GM13977 (cell line): ENCODE measurements around the gene IQSEC2.

Experiments
- DNase-seq: peaks from one replicate; pipeline ENCODE4 v3.0.0; 2012; ENCODE audit warnings: low spot score
- in situ Hi-C: fragments of 300-500 bp; cut with MboI; formaldehyde crosslinking; loops from one replicate; pipeline ENCODE4 v1.12.0; 2022; ENCODE audit warnings: low sequenced_read_pairs, low pct_unique_long_range_greater_than_20kb, mixed read lengths, inconsistent platforms; ENCODE audit not compliant: unreplicated experiment
- TF ChIP-seq, protein P1 (sequence below): IDR thresholded peaks from 2 replicates; pipeline ENCODE4 v1.5.1; 2012; ENCODE audit warnings: mild to moderate bottlenecking, control low read depth; ENCODE audit not compliant: insufficient read depth; ENCODE audit errors: extremely low read depth, missing control alignments

IQSEC2 gene

DNA sequence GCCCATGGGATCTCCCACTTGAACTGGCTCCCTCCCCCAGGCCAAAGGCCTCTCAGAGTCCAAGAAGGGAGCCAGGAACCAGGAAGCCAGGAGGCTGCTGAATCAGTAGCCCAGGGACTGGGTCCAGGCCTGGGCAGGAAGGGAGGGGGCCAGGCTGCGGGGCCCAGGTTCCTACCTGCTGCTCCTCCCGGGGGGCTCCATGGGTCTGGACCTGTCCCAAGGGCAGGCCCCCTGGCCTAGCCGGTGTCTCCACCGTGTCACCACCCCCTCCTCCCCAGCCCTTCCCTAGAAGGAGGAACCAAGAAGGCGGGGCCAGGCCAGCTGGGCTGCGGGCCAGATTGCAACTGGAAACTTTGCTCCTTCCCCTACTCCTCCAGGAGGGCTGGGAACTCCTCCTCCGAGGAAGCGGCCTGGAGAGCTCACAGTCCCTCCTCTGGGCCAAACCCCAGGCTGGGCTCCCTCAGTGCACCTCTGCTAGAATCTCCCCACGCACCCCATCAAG, at the start of gene IQSEC2:
IQSEC2 (minus strand) TSS at position 264 of the 502 bp plus-strand sequence.
- TF ChIP-seq, protein P1, sequence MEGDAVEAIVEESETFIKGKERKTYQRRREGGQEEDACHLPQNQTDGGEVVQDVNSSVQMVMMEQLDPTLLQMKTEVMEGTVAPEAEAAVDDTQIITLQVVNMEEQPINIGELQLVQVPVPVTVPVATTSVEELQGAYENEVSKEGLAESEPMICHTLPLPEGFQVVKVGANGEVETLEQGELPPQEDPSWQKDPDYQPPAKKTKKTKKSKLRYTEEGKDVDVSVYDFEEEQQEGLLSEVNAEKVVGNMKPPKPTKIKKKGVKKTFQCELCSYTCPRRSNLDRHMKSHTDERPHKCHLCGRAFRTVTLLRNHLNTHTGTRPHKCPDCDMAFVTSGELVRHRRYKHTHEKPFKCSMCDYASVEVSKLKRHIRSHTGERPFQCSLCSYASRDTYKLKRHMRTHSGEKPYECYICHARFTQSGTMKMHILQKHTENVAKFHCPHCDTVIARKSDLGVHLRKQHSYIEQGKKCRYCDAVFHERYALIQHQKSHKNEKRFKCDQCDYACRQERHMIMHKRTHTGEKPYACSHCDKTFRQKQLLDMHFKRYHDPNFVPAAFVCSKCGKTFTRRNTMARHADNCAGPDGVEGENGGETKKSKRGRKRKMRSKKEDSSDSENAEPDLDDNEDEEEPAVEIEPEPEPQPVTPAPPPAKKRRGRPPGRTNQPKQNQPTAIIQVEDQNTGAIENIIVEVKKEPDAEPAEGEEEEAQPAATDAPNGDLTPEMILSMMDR, result no peak
- in situ Hi-C loops, result no loop called here
- DNase-seq, result no peak

DNA sequence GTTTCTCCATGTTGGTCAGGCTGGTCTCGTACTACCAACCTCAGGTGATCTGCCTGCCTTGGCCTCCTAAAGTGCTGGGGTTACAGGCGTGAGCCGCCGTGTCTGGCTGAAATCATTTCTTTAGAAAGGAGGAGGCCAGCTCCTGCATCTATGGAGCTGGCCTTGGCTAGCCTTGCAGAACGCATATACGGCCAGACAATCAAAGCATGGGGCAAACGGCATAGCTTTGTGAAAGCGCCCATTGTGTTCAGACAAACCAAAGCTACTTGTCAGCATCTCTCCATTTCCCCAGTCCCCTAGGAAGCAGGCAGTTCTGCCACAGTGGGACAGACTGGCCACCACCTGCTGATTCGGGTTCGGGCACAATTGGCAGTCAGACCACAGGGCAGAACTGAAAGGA, 48.9 kb upstream of the IQSEC2 start:
- in situ Hi-C loops, result no loop called here
- DNase-seq, result no peak
- TF ChIP-seq, protein P1, result no peak

DNA sequence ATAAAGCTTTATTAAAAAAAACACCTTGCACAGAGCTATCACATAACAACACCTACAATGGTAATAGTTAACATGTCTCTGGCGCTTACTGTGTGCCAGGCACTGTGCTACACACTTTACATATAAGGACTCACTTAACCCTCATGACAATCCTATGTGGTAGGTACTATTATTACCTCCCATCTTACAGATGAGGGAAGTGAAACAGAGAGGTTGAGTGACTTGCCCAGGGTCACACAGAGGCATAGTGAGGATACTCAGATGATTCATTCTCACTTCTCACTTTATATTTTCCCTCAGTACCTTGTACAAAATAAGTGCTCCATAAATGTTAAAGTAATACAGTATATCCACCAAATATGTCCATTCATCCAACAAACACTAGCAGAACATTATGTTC, 43.4 kb upstream of the IQSEC2 start:
- in situ Hi-C loops, result no loop called here
- no peak for DNase-seq
- TF ChIP-seq, protein P1, result no peak

DNA sequence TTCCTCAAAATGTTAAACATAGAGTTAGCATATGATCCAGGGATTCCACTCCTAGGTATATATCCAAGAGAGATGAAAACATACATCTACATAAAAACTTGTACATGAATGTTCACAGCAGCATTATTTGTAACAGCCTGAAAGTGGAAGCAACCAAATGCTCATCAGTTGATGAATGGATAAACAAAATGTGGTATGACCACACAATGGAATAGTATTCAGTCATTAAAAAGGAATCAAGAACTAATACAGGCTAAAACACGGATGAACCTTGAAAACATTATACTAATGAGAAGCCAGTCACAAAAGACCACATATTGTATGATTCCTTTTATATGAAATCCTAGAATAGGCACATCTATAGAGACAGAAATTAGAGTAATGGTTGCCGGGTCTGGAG, 42.7 kb upstream of the IQSEC2 start:
- in situ Hi-C loops, result no loop called here
- TF ChIP-seq, protein P1, result no peak

DNA sequence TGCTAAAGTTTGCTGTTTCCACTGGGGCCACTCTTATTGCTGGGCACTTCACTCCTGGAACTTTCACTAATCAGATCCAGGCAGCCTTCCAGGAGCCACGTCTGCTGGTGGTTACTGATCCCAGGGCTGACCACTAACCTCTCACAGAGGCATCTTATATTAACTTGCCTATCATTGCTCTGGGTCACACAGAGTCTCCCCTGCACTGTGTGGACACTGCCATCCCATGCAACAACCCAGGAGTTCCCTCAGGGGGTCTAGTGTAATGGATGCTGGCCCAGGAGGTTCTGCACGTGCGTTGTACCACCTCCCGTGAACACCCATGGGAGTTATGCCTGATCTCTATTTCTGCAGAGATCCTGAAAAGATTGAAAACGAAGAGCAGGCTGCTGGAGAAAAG, 41.8 kb upstream of the IQSEC2 start:
- TF ChIP-seq, protein P1, result no peak
- in situ Hi-C loops, result no loop called here
- DNase-seq, result no peak

More for the DNA sequence above, 42.7 kb upstream of the IQSEC2 start:
- DNase-seq, result no peak

DNA sequence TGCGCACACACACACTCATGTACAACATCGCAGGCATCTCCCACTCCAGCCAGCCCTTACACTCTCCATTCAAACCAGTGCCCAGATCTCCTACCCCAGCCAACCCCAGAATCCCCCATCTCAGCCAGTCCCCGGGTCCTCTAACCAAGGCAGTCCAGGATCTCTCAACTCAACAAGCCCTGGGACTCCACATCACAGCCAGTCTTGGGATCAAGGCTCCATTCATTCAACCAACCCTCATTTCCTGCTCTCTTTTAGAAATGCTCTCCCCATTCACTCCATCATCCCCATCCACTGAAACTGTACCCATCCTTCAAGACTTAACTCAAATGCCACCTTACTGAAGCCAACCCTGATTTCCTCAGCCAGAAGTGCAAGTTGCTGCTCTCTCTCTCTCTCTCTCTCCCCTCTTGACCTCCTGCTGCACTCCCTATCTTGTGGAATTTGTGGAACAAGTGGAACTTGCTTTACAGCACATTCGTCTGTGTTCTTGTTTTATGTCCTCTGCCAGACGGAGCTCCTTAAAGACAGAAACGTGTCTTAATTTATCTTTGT, 40.6 kb upstream of the IQSEC2 start:
- TF ChIP-seq, protein P1, result no peak
- no peak for DNase-seq
- in situ Hi-C loops, result no loop called here
